Measurements from ENCODE around the gene TM2D3. TPM values are rescaled to one million over a fixed set of nuclear protein-coding genes. Genes with fewer than 3 reads are reported as not detected.

The TM2D3 gene
- total and polyA plus RNA-seq, 2 experiments from 2014 or later = 49.0 to 58.3 TPM

DNA sequence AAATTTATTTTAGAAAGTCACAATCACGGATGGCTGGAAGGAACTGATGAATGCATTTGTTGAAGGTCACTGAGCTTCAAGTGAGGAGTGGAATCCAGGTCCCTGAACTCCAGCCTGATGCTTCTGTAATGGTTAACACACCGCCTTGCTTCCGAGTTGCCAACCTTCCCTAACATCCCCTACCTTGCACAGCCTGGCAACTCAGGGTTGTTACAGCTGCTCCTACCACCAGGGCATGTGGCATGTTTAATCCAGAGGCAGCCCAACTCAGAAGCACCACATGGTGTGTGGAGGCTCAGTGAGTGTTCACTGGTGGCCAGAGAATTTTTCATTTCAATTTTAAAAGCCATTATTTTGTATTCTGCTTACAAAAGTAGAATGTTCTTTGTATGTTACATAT is 4.9 kb downstream of the TM2D3 start:
- no peak overlapping the region for H2AFZ ChIP-seq
- H4K20me1 ChIP-seq (ENCODE audit: insufficient read depth) = no peaks in the 10 kb centered on the region
- peaks cover 23% of the 10 kb centered on the region for H3F3A ChIP-seq (ENCODE audit: insufficient read depth)
- 0 out of 2 replicates have a peak overlapping the region, but pooled peaks have one; percentile 1 for H3K27ac ChIP-seq
- H3K9ac ChIP-seq = no peak overlapping the region
- H3K9me2 ChIP-seq (ENCODE audit: insufficient read depth) = no peaks in the 10 kb centered on the region
- H3K9me3 ChIP-seq (ENCODE audit: low read depth) = no peaks in the 10 kb centered on the region
- in situ Hi-C loops (cut with MboI) = no loop called here
- H3K79me2 ChIP-seq (ENCODE audit: insufficient read depth) = peaks cover 62% of the 10 kb centered on the region
- no peak overlapping the region for H3K4me3 ChIP-seq
- TF ChIP-seq EZH2phosphoT487 (IDR thresholded peaks at IDR 0.05; ENCODE audit: insufficient read depth, low read depth) = no peak
- TF ChIP-seq EZH2 (IDR thresholded peaks at IDR 0.05; ENCODE audit: insufficient read depth, poor library complexity, severe bottlenecking) = no peak
- no peaks in the 10 kb centered on the region for H3K27me3 ChIP-seq (replicated peaks; ENCODE audit: insufficient read depth)
- H3K4me1 ChIP-seq (ENCODE audit: insufficient read depth) = peaks cover 22% of the 10 kb centered on the region
- H3K4me2 ChIP-seq (ENCODE audit: unreplicated experiment) = no peak overlapping the region
- DNase-seq = peak; percentile 41
- peaks cover 45% of the 10 kb centered on the region for H3K36me3 ChIP-seq (ENCODE audit: low read depth)
- 84 to 91% methylated on average over 3 of the region's 3 CpGs for WGBS, 2 experiments (ENCODE audit: low coverage in 1 of 2, low lambda C conversion rate in 2 of 2, missing lambda C conversion rate in 2 of 2)

DNA sequence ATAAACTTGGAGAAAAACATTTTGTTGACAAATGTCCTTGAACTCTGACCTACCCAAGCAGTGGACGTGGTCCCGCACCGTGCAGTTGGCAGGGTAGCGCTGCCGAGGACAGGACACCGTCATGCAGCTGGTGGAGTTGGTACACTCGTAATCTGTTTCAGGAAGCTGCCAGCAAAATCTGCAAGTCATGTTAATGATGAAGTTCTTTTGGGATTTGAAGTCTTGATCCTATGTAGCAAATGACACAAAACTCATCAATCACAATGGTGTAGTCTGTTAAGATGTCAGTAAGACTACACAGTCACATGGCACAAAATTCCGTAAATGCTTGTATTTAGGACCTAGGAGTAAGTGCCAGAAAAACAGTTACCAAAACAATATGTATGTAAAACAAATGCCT is 5.5 kb downstream of the TM2D3 start:
- Histone ChIP-seq H3K27ac (0 out of 2 replicates have a peak overlapping the region, but pooled peaks have one; percentile 1), H3K9me2 (ENCODE audit: insufficient read depth) (no peaks in the 10 kb centered on the region), H3K9ac (0 out of 2 replicates have a peak overlapping the region, but pooled peaks have one; percentile 4), H4K20me1 (ENCODE audit: insufficient read depth) (no peaks in the 10 kb centered on the region), H3K4me3 (no peak overlapping the region), H3F3A (ENCODE audit: insufficient read depth) (peaks cover 26% of the 10 kb centered on the region), H3K36me3 (ENCODE audit: low read depth) (peaks cover 45% of the 10 kb centered on the region), H3K79me2 (ENCODE audit: insufficient read depth) (peaks cover 60% of the 10 kb centered on the region), H3K4me2 (ENCODE audit: unreplicated experiment) (no peak overlapping the region), H3K4me1 (ENCODE audit: insufficient read depth) (peaks cover 27% of the 10 kb centered on the region), H3K9me3 (ENCODE audit: low read depth) (no peaks in the 10 kb centered on the region), H3K27me3 (replicated peaks; ENCODE audit: insufficient read depth) (no peaks in the 10 kb centered on the region), H2AFZ (no peak overlapping the region)
- no peak for TF ChIP-seq EZH2phosphoT487 (IDR thresholded peaks at IDR 0.05; ENCODE audit: insufficient read depth, low read depth)
- TF ChIP-seq EZH2 (IDR thresholded peaks at IDR 0.05; ENCODE audit: insufficient read depth, poor library complexity, severe bottlenecking) = no peak
- WGBS, 2 experiments (ENCODE audit: low coverage in 1 of 2, low lambda C conversion rate in 2 of 2, missing lambda C conversion rate in 2 of 2) = 67 to 70% methylated on average over 8 of the region's 8 CpGs
- in situ Hi-C loops (cut with MboI) = no loop called here
- DNase-seq = peak; percentile 29

DNA sequence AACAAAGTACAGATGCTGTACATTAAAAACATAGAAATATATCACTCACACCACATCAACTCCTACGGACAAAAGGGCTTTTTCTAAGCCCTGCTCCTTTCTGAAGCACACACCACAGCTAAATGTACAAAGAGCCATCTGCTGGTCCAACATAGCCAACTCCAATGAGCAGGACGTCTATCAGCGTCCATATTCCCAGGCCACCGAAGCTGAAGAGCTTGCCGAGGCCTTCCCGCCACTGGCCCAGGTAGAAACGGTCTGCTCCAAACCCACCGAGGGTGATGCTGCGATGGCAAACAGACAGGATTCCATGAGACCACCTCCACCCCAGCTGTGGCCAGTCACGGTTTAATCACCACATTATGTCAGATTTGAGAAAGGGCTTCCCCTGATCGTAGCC is 9.8 kb downstream of the TM2D3 start:
- Histone ChIP-seq H3F3A (ENCODE audit: insufficient read depth) (peaks cover 17% of the 10 kb centered on the region), H2AFZ (no peak overlapping the region), H3K9me3 (ENCODE audit: low read depth) (no peaks in the 10 kb centered on the region), H3K4me2 (ENCODE audit: unreplicated experiment) (no peak overlapping the region), H3K27me3 (replicated peaks; ENCODE audit: insufficient read depth) (no peaks in the 10 kb centered on the region), H3K9ac (no peak overlapping the region; the same call in 1 of the 2 replicates), H3K79me2 (ENCODE audit: insufficient read depth) (peaks cover 29% of the 10 kb centered on the region), H3K4me3 (no peak overlapping the region), H3K9me2 (ENCODE audit: insufficient read depth) (no peaks in the 10 kb centered on the region), H3K4me1 (ENCODE audit: insufficient read depth) (peaks cover 6% of the 10 kb centered on the region; the same call in 1 of the 2 replicates), H4K20me1 (ENCODE audit: insufficient read depth) (no peaks in the 10 kb centered on the region), H3K27ac (peak overlapping the region; percentile 30), H3K36me3 (ENCODE audit: low read depth) (peaks cover 47% of the 10 kb centered on the region)
- in situ Hi-C loops (cut with MboI) = loop anchor here (5.0 kb wide), 1 partner anchor 345 kb away; the partner anchor contains the start of gene SNRPA1
- peak; percentile 23 for DNase-seq
- 66 to 67% methylated on average over 11 of the region's 11 CpGs for WGBS, 2 experiments (ENCODE audit: low coverage in 1 of 2, low lambda C conversion rate in 2 of 2, missing lambda C conversion rate in 2 of 2)
- no peak for TF ChIP-seq EZH2phosphoT487 (IDR thresholded peaks at IDR 0.05; ENCODE audit: insufficient read depth, low read depth)
- no peak for TF ChIP-seq EZH2 (IDR thresholded peaks at IDR 0.05; ENCODE audit: insufficient read depth, poor library complexity, severe bottlenecking)

DNA sequence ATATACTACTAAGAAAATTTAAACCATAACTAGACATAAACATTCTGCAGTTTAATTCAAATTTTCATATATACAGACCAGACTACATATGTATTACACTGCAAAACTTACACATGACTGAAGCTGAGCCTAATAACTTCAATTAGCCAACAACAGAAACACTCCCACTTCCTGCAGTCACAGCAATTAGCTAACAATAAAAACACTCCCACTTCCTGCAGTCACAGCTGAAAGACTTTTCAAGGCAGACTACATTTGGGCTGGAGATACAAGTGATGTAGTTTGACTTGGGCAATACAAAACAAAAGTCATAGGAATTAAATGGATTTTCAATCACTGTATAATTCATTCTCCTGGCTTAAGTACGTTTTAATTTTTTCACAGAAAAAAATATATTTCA is 10.3 kb downstream of the TM2D3 start:
- Histone ChIP-seq H3K4me2 (ENCODE audit: unreplicated experiment) (no peak overlapping the region), H3K79me2 (ENCODE audit: insufficient read depth) (peaks cover 24% of the 10 kb centered on the region), H3K9ac (no peak overlapping the region; the same call in 1 of the 2 replicates), H3K9me2 (ENCODE audit: insufficient read depth) (no peaks in the 10 kb centered on the region), H3F3A (ENCODE audit: insufficient read depth) (peaks cover 22% of the 10 kb centered on the region), H3K27ac (peak overlapping the region; percentile 30; the same call in 1 of the 2 replicates), H3K4me3 (no peak overlapping the region), H3K27me3 (replicated peaks; ENCODE audit: insufficient read depth) (no peaks in the 10 kb centered on the region), H3K4me1 (ENCODE audit: insufficient read depth) (peaks cover 6% of the 10 kb centered on the region; the same call in 1 of the 2 replicates), H2AFZ (no peak overlapping the region), H3K36me3 (ENCODE audit: low read depth) (peaks cover 42% of the 10 kb centered on the region), H4K20me1 (ENCODE audit: insufficient read depth) (no peaks in the 10 kb centered on the region), H3K9me3 (ENCODE audit: low read depth) (no peaks in the 10 kb centered on the region)
- 52 to 79% methylated on average over 1 of the region's 1 CpG for WGBS, 2 experiments (ENCODE audit: low coverage in 1 of 2, low lambda C conversion rate in 2 of 2, missing lambda C conversion rate in 2 of 2)
- peak; percentile 57 for DNase-seq
- no peak for TF ChIP-seq EZH2phosphoT487 (IDR thresholded peaks at IDR 0.05; ENCODE audit: insufficient read depth, low read depth)
- TF ChIP-seq EZH2 (IDR thresholded peaks at IDR 0.05; ENCODE audit: insufficient read depth, poor library complexity, severe bottlenecking) = no peak
- in situ Hi-C loops (cut with MboI) = loop anchor here (5.0 kb wide), 1 partner anchor 345 kb away; the partner anchor contains the start of gene SNRPA1

All from GM23248 (cell line).